ENCODE data around the gene NSMF.

Gene NSMF

DNA sequence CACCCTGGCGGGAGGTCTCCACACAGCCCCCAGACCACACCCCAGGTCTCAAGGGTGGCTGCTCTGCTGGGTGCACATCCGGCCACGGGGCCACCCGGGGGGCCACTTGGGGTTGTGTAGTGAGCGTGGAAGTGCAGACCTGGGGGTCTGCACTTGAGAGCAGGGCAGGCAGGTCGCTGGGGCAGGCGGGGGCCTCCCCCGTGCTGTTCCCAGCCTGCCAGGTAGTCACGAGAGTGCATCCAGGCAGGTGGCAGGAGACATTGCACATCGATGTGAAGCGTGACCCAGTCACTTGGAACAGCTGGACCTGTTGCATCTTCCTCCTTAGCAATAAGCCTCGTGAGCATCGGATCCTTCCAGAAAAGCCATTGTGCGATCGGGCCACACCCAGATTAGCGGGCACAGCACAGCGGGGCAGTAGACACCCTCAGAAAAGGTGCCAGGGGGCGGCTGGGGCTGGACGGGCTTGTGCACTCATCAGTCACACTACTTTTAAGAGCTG, 13.2 kb downstream of the NSMF start:
- DNase-seq (ENCODE audit: low read depth in 2 of 2): no peak

- peak; percentile 39 to 43 for DNase-seq (ENCODE audit: low read depth in 2 of 2)
These were observed 13.8 kb downstream of the NSMF start for GRCh38 chr9:137445275-137445807.

GRCh38 chr9:137444106-137444790, 14.9 kb downstream of the NSMF start:
- DNase-seq (ENCODE audit: low read depth in 2 of 2): no peak

- DNase-seq (ENCODE audit: low read depth in 2 of 2): no peak
These were observed 17.2 kb downstream of the NSMF start for GRCh38 chr9:137441935-137442321.

GRCh38 chr9:137441289-137441934, 17.7 kb downstream of the NSMF start, which contains the start of gene ENTPD8:
Gene ENTPD8, minus strand, starts transcription at chr9:137441357. Its CDS starts 3,072 bp downstream, at chr9:137438285.
- no peak for DNase-seq (ENCODE audit: low read depth in 2 of 2)

- no peak for DNase-seq (ENCODE audit: low read depth in 2 of 2)
These were observed 19.9 kb downstream of the NSMF start for GRCh38 chr9:137439158-137439714.

- DNase-seq (ENCODE audit: low read depth in 2 of 2): no peak
These were observed 20.5 kb downstream of the NSMF start for GRCh38 chr9:137438591-137439157.

DNA sequence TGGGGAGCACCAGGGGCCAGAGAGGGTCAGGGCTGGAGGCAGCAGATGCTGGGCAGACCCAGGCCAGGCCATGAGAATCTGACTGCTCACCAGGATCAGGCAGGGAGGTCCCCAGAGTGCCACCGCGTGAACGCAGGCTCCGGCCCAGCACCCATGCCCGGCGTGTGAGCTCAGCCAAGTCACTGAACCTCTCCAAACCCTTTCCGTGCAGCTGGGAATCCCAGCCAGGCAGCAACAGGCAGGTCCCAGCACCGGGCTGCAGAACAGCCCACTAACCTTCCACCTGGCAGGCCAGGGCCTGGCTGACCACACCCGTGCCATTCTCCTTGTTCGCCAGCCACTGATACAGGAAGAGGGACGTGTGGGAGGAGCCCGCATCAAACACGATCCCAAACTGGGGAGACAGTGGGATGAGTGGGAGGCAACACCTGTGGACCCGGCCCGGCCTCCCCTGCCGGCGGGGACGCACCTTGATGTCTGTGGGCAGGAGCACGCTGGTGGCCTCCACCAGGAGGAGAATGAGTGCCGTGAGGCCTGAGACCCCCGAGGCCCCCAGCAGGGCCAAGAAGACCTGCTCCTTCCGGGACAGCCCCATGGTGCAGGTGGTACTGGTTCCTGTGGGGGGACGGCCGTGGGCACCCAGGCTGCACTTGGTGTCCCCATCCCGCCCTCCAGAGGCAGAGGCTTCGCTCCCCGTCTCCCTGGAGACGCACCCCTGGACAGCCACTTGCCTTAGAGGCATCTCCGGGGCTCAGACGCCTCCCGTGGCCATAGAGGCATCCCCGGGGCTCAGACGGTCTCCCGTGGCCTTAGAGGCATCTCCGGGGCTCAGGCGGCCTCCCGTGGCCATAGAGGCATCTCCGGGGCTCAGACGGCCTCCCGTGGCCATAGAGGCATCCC, 21.2 kb downstream of the NSMF start:
- DNase-seq (ENCODE audit: low read depth in 2 of 2): no peak

- DNase-seq (ENCODE audit: low read depth in 2 of 2): no peak
These were observed 22.2 kb downstream of the NSMF start for GRCh38 chr9:137436761-137437600.

DNA sequence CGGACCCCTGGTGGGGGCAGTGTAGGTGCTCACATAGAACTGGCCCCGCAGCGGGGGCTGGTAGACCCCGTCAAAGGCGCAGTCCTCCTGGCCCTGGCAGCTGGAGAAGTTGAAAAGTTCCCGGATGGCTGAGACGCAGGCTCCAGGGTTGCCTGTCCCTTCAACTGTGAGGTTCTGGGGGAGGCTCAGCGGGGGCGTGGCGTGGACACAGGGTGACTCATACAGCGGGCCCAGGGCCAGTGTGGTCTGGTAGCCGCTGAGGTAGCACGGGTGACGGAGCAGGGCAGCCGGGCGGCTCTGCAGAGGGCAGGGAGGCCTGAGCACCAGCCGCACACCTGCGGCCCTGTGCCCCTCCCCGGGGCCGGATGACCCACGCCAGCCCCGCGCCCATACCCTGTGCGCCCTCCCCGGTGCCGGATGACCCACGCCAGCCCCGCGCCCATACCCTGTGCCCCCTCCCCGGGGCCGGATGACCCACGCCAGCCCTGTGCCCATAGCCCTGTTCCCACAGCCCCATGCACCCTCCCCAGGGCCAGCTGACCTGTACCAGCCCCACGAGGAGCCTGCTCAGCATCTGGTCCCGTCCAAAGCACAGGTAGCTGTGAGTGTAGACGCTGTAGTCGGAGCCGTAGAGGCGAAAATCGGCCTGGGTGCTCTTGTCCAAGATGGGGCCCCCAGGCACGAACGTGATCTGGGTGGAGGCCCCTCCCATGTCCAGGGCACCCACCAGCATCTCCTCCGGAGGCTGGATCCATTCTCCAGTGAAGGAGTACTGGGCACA, 23.0 kb downstream of the NSMF start:
- no peak for DNase-seq (ENCODE audit: low read depth in 2 of 2)

DNA sequence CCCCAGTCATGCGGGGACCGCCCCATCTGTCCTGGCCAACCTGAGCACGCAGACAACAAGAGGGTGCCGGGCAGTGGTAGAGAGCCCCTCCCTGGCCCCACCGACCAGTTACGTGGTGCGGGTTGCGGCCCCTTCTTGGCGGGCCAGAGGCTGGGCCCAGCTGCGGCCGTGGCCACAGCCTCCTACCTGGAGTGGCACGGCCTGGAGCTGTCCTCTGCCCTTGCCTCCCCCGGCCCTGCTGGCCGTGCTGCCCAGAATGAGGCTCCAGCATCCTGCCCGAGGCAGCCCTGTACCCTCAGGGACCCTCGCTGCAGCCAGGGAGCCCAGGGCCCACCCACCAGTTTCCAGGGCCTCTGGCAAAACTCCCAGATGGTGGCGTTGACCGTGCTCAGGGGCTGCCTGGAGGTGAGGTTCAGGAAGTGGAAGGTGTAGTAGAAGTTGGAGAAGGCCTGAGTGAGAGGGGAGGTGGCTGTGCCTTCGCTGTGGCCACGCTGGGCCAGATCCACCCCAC, 23.7 kb downstream of the NSMF start:
- DNase-seq (ENCODE audit: low read depth in 2 of 2): no peak

DNA sequence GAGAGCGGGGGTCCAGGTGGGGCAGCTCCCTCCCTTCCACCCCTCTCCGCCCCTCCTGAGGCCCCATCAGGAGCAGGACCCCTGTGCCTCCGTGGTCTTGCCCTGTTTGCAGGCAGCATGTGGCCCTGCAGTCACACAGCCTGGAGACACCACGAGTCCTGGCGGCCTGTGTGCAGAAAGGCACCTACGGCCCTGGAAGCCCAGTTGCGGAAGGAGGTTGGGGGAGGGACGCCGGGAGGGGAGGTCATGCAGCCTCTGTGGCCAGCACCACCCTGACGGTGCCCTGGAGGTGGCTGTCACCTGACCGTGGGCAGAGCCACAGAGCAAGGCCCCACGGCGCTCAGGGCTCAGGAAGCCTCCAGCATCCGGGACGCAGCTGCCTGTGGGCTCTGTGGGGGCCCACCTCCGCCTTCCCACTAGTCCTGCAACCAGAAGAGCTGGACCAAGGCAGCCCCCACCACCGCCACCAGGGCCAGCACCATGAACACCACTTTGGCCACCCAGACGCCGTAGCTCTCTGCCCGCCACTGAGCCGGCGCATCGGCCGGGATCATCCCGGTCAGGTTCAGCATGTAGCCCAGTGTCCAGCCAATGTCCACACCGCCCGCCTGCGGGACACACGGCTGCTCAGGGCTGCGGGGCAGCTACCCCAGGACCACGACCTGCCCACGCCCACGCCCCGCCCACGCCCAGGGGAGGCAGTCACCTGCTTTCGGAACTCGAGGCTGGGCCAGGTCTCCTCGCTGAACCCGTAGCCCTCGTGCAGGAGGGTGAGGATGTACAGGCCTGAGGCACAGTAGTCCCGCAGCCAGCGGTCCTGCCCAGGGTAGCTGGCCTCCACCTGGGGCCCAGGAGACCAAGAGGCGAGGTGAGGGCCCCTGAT, 24.4 kb downstream of the NSMF start:
- DNase-seq (ENCODE audit: low read depth in 2 of 2): no peak

- no peak for DNase-seq (ENCODE audit: low read depth in 2 of 2)
These were observed 25.2 kb downstream of the NSMF start for GRCh38 chr9:137433916-137434431.

DNA sequence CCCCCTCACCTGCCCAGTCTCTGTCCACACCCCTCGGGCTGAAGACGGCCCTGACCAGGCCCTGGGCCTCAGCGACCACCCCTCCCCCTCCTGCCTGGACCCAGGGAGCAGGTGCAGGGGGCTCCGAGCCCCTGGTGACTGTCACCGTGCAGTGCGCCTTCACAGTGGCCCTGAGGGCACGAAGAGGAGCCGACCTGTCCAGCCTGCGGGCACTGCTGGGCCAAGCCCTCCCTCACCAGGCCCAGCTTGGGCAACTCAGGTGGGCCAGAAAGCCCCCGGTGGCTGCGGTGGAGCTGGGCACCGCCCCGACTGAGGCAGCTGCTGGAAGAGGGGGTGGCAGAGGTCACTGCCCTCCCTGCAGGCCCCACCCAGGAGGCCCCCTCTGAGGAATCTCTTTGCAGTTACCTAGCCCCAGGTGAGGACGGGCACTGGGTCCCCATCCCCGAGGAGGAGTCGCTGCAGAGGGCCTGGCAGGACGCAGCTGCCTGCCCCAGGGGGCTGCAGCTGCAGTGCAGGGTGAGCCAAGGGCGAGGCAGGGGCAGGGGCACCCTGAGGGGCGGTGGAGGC, 25.7 kb downstream of the NSMF start:
- DNase-seq (ENCODE audit: low read depth in 2 of 2): no peak

DNA sequence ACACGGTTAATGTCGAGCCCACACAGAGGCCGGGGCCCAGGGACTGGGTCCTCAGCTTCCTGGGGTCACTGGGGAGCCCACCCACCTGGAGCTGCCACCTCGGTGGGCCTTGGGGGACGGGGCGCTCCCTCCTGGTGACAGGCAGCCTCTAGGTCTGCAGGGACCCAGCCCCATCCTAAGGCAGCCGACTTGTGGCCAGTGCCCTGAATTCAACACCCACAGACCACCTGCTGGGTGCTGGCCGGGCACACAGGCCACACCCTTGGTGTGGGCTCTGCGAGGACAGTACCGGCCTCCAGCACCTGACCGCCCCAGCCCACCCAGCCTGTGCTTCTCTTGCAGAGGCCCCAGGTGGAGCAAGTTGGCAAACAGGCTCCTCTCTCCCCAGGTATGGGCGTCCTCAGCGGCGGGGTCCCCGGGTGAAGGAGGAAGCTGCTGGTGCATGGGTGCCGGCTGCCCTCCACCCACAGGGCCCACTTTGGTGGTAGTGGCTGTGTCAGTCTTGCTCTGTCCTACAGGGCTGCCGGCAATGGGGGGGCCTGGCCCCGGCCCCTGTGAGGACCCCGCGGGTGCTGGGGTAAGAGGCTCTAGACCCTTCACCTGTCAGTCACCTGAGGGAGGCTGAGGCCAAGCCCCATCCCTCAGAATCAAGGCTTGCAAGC, 26.3 kb downstream of the NSMF start:
- no peak for DNase-seq (ENCODE audit: low read depth in 2 of 2)

DNA sequence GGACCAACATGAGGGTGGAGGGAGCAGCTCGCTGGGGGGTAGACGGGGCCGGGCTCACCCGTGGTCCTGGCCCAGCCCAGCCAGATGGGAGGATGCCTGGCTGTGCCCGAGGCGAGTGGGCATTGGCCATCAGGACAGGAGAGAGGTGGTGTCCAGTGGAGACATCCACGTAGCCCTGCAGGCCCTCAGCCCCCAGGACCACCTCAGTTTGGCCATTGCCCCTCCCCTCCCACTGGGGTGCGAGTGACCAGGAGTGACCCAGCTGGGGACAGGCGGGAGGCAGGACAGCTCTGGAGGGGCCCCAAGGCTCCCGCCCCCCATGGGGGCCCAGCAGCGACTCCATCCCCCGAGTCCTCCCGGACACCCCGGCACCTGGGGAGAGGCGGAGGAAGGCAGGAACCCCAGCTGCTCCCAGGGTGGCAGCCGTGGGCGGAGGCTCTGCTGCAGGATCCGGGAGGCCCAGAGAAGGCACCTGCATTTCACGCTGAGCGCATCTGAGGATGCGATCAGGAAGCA, 27.7 kb downstream of the NSMF start:
- DNase-seq (ENCODE audit: low read depth in 2 of 2): no peak
